Left lobe of liver (tissue), 2 donors: ENCODE measurements around the gene POTED. TPM values are rescaled to one million over a fixed set of nuclear protein-coding genes. Genes with fewer than 3 reads are reported as not detected.
A peak's percentile ranks its signal among the peaks of the same experiment; 100 is the strongest.
"Not testable (repeated sequence)": the region's sequence is repeated elsewhere in the genome, so short reads cannot be mapped to it uniquely, and the experiment has no call there.

Experiments
- ATAC-seq: fragments of 200-7000 bp; cut with Tn5 transposase; one replicate; pipeline ENCODE4 v1.9.1; 2020; ENCODE audit warnings: mild to moderate bottlenecking, moderate library complexity
- DNase-seq: peaks from one replicate; pipeline ENCODE4 v3.0.0-alpha.2; 2020; ENCODE audit warnings: low spot score
- total RNA-seq: library from RNA; stranded (reverse); gene quantifications from one replicate; pipeline ENCODE4 v1.2.1, GENCODE V29; 2021
- donor health status: DM: no; HTN: no; CAD: no; lungs with moderate emphysema.
- donor health status: DM: no; HTN: yes; CAD: no.

The POTED gene
- total RNA-seq, result not detected

DNA sequence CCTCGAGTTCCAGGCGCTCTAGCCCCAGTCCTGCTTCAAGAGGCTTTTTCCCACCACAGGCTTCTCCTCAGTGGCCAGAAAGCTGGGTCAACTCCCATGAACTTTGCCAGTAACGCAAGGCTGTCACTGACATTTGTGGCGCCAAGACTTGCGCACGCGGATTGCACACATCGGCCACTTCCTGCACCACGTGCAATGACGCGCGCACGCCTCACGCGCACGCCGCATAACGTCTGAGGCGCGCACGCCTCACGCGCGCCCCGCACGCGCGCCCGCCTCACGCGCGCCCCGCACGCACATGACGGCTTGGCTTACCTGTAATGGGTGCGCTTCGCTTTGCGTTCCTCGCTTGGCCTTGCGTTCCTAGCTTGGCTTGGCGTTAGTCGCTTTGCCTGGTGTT is at the start of gene POTED:
TSS of gene POTED (plus strand) at position 301 of the 400 bp plus-strand sequence. CDS start 452 bp downstream, outside the sequence.
- DNase-seq, ATAC-seq: not testable (repeated sequence)

- not testable (repeated sequence) for ATAC-seq
- peak; percentile 72 for DNase-seq
Observed at GRCh38 chr21:13650101-13650500, 40.5 kb downstream of the POTED start.

- peak; percentile 12 for DNase-seq
- not testable (repeated sequence) for ATAC-seq
Observed at GRCh38 chr21:13651746-13652145, 42.2 kb downstream of the POTED start.
